Hindlimb muscle (tissue), 1 donor: ENCODE data around the gene PRCD. TPM values are rescaled to one million over a fixed set of nuclear protein-coding genes. Genes with fewer than 3 reads are reported as not detected.

Source experiments
- DNase-seq: peaks from one replicate; pipeline ENCODE4 v3.0.0-alpha.2; 2013
- polyA plus RNA-seq: library from polyadenylated mRNA; unstranded; fragments of 120-200 nt; gene quantifications from one replicate; pipeline ENCODE4 v1.2.1, GENCODE V29; 2013; ENCODE audit not compliant: insufficient read length

Gene PRCD
- polyA plus RNA-seq, 1 donor = 4.6 TPM

- DNase-seq = no peak
Observed at GRCh38 chr17:76541739-76542454, 2.1 kb downstream of the PRCD start.

GRCh38 chr17:76542566-76542971, 2.7 kb downstream of the PRCD start:
- no peak for DNase-seq

GRCh38 chr17:76542984-76543383, 3.1 kb downstream of the PRCD start:
- no peak for DNase-seq

- DNase-seq = no peak
Observed at GRCh38 chr17:76543482-76543825, 3.6 kb downstream of the PRCD start.

- DNase-seq = no peak
Observed at GRCh38 chr17:76543826-76544545, 4.1 kb downstream of the PRCD start.

- no peak for DNase-seq
Observed at GRCh38 chr17:76544546-76545365, 4.9 kb downstream of the PRCD start.

GRCh38 chr17:76545918-76546555, 6.2 kb downstream of the PRCD start:
- no peak for DNase-seq

- no peak for DNase-seq
Observed at GRCh38 chr17:76546556-76547182, 6.8 kb downstream of the PRCD start.

- no peak for DNase-seq
Observed at GRCh38 chr17:76547183-76547641, 7.4 kb downstream of the PRCD start.

- DNase-seq = no peak
Observed at GRCh38 chr17:76547642-76548202, 7.9 kb downstream of the PRCD start.

GRCh38 chr17:76548378-76549214, 8.8 kb downstream of the PRCD start:
- no peak for DNase-seq

- no peak for DNase-seq
Observed at GRCh38 chr17:76549215-76549518, 9.3 kb downstream of the PRCD start.

- DNase-seq = no peak
Observed at GRCh38 chr17:76549539-76549938, 9.7 kb downstream of the PRCD start.

GRCh38 chr17:76550712-76551615, 11.1 kb downstream of the PRCD start:
- DNase-seq = no peak

- DNase-seq = no peak
Observed at GRCh38 chr17:76551685-76552084, 11.8 kb downstream of the PRCD start.

GRCh38 chr17:76553178-76553908, 13.5 kb downstream of the PRCD start:
- no peak for DNase-seq

- no peak for DNase-seq
Observed at GRCh38 chr17:76554131-76554530, 14.3 kb downstream of the PRCD start.

GRCh38 chr17:76556765-76557367, 17.0 kb downstream of the PRCD start:
- DNase-seq = no peak
